NCI-H2081 treated with DMSO at 0.1 percent for 48 hours (cell line): ENCODE results near the gene HCST.
A peak's percentile ranks its signal among the peaks of the same experiment; 100 is the strongest.
"Not testable (repeated sequence)": the region's sequence is repeated elsewhere in the genome, so short reads cannot be mapped to it uniquely, and the experiment has no call there.

Experiments
- DNase-seq: peaks from one replicate; lab custom pipeline; 2025; lab: John Stamatoyannopoulos, UW

Gene HCST

GRCh38 chr19:35901854-35902661, at the start of gene HCST:
HCST (plus strand) TSS chr19:35902529; CDS start chr19:35902594, 65 bp downstream.
- DNase-seq = no peak

GRCh38 chr19:35853038-35853756, 49.1 kb upstream of the HCST start:
- DNase-seq = no peak

- DNase-seq = no peak
Measured at GRCh38 chr19:35856546-35857149, 45.7 kb upstream of the HCST start, which contains the start of gene KIRREL2. KIRREL2 (plus strand) TSS chr19:35856911; CDS start chr19:35857120, 209 bp downstream.

- DNase-seq = no peak
Measured at GRCh38 chr19:35858311-35858710, 44.0 kb upstream of the HCST start.

GRCh38 chr19:35859414-35859813, 42.9 kb upstream of the HCST start:
- DNase-seq = no peak

- no peak for DNase-seq
Measured at GRCh38 chr19:35860436-35860817, 41.9 kb upstream of the HCST start.

- DNase-seq = no peak
Measured at GRCh38 chr19:35860818-35861639, 41.3 kb upstream of the HCST start.

GRCh38 chr19:35861640-35862160, 40.6 kb upstream of the HCST start:
- DNase-seq = no peak

- no peak for DNase-seq
Measured at GRCh38 chr19:35862528-35862927, 39.8 kb upstream of the HCST start.

- no peak for DNase-seq
Measured at GRCh38 chr19:35863018-35863417, 39.3 kb upstream of the HCST start.

GRCh38 chr19:35868172-35868822, 34.0 kb upstream of the HCST start, which contains the start of gene APLP1:
APLP1 (plus strand) TSS chr19:35868574; CDS start chr19:35868637, 63 bp downstream.
- DNase-seq = no peak

- DNase-seq = no peak
Measured at GRCh38 chr19:35868823-35869326, 33.5 kb upstream of the HCST start.

GRCh38 chr19:35869327-35870123, 32.8 kb upstream of the HCST start:
- DNase-seq = peak; percentile 11

- DNase-seq = not testable (repeated sequence)
Measured at GRCh38 chr19:35870124-35870736, 32.1 kb upstream of the HCST start.

- no peak for DNase-seq
Measured at GRCh38 chr19:35870798-35871197, 31.5 kb upstream of the HCST start.

- DNase-seq = no peak
Measured at GRCh38 chr19:35871611-35872010, 30.7 kb upstream of the HCST start.

GRCh38 chr19:35872180-35872579, 30.1 kb upstream of the HCST start:
- DNase-seq = no peak

- no peak for DNase-seq
Measured at GRCh38 chr19:35874392-35874930, 27.9 kb upstream of the HCST start.

GRCh38 chr19:35879068-35879467, 23.3 kb upstream of the HCST start:
- DNase-seq = no peak
